ENCODE data around the gene IFT43.

IFT43 gene

GRCh38 chr14:76015191-76015590, 29.6 kb downstream of the IFT43 start:
- TF ChIP-seq, protein P1, sequence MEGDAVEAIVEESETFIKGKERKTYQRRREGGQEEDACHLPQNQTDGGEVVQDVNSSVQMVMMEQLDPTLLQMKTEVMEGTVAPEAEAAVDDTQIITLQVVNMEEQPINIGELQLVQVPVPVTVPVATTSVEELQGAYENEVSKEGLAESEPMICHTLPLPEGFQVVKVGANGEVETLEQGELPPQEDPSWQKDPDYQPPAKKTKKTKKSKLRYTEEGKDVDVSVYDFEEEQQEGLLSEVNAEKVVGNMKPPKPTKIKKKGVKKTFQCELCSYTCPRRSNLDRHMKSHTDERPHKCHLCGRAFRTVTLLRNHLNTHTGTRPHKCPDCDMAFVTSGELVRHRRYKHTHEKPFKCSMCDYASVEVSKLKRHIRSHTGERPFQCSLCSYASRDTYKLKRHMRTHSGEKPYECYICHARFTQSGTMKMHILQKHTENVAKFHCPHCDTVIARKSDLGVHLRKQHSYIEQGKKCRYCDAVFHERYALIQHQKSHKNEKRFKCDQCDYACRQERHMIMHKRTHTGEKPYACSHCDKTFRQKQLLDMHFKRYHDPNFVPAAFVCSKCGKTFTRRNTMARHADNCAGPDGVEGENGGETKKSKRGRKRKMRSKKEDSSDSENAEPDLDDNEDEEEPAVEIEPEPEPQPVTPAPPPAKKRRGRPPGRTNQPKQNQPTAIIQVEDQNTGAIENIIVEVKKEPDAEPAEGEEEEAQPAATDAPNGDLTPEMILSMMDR (IDR thresholded peaks at IDR 0.05; ENCODE audit: insufficient read depth, low read length, poor library complexity, severe bottlenecking), result no peak
- no peak for DNase-seq (ENCODE audit: extremely low read depth, insufficient read length)
- Histone ChIP-seq H3K27me3 (replicated peaks; ENCODE audit: control insufficient read depth, insufficient read depth, low read length) (no peaks in the 10 kb centered on the region), H3K4me3 (replicated peaks; ENCODE audit: low read depth, low read length) (no peak overlapping the region), H3K36me3 (ENCODE audit: control insufficient read depth, insufficient read depth, low read length) (no peaks in the 10 kb centered on the region; the same call in 1 of the 2 replicates)

GRCh38 chr14:76015668-76016067, 30.1 kb downstream of the IFT43 start:
- Histone ChIP-seq H3K27me3 (replicated peaks; ENCODE audit: control insufficient read depth, insufficient read depth, low read length) (no peaks in the 10 kb centered on the region), H3K36me3 (ENCODE audit: control insufficient read depth, insufficient read depth, low read length) (no peaks in the 10 kb centered on the region; the same call in 1 of the 2 replicates), H3K4me3 (replicated peaks; ENCODE audit: low read depth, low read length) (no peak overlapping the region)
- DNase-seq (ENCODE audit: extremely low read depth, insufficient read length), result no peak
- TF ChIP-seq, protein P1 (IDR thresholded peaks at IDR 0.05; ENCODE audit: insufficient read depth, low read length, poor library complexity, severe bottlenecking), result no peak

GRCh38 chr14:76019676-76020075, 34.1 kb downstream of the IFT43 start:
- Histone ChIP-seq H3K36me3 (ENCODE audit: control insufficient read depth, insufficient read depth, low read length) (no peaks in the 10 kb centered on the region), H3K4me3 (replicated peaks; ENCODE audit: low read depth, low read length) (no peak overlapping the region), H3K27me3 (replicated peaks; ENCODE audit: control insufficient read depth, insufficient read depth, low read length) (no peaks in the 10 kb centered on the region)
- TF ChIP-seq, protein P1 (IDR thresholded peaks at IDR 0.05; ENCODE audit: insufficient read depth, low read length, poor library complexity, severe bottlenecking), result no peak
- DNase-seq (ENCODE audit: extremely low read depth, insufficient read length), result no peak

DNA sequence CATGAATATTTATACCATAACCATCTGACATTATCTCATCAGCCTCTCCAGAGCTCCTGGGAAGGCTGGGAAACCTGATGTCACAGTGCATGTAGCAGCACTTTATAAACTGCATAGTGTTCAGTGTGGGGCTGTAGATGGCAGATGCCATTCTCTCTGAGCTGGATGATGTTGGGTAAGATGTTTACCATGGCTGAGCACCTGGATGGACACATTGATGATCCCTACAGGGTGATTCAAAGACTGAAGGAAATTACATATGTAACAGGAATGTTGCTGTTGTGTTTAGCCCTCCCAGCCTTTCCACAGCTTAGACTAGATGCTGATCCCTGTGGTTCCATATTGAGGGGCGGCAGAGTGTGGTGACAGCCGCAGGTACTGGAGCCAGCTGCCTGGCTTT, 37.4 kb downstream of the IFT43 start:
- H3K4me3 ChIP-seq (replicated peaks; ENCODE audit: low read depth, low read length), result no peak overlapping the region
- TF ChIP-seq, protein P1 (IDR thresholded peaks at IDR 0.05; ENCODE audit: insufficient read depth, low read length, poor library complexity, severe bottlenecking), result no peak
- no peak for DNase-seq (ENCODE audit: extremely low read depth, insufficient read length)
- no peaks in the 10 kb centered on the region for H3K36me3 ChIP-seq (ENCODE audit: control insufficient read depth, insufficient read depth, low read length)
- no peaks in the 10 kb centered on the region for H3K27me3 ChIP-seq (replicated peaks; ENCODE audit: control insufficient read depth, insufficient read depth, low read length)

- DNase-seq (ENCODE audit: extremely low read depth, insufficient read length), result no peak
- TF ChIP-seq, protein P1 (IDR thresholded peaks at IDR 0.05; ENCODE audit: insufficient read depth, low read length, poor library complexity, severe bottlenecking), result no peak
- no peaks in the 10 kb centered on the region for H3K27me3 ChIP-seq (replicated peaks; ENCODE audit: control insufficient read depth, insufficient read depth, low read length)
- H3K36me3 ChIP-seq (ENCODE audit: control insufficient read depth, insufficient read depth, low read length), result no peaks in the 10 kb centered on the region
- no peak overlapping the region for H3K4me3 ChIP-seq (replicated peaks; ENCODE audit: low read depth, low read length)
Observed at GRCh38 chr14:76023757-76024156, 38.2 kb downstream of the IFT43 start.
